Brain microvascular endothelial cell (primary cell): Measurements from ENCODE around the gene LACRT.

ENCODE experiments used
- DNase-seq: peaks from one replicate; pipeline ENCODE4 v3.0.0-alpha.2; 2020
- H3K27ac ChIP-seq: fragments of 250-450 bp; sonication (Bioruptor Pico); 2 replicates; pipeline ENCODE4 v1.5.1; 2020; ENCODE audit warnings: mild to moderate bottlenecking, moderate library complexity
- H3K27me3 ChIP-seq: fragments of 250-450 bp; sonication (Bioruptor Pico); replicated peaks from 2 replicates; pipeline ENCODE4 v1.5.1; 2020; ENCODE audit warnings: mild to moderate bottlenecking
- H3K36me3 ChIP-seq: fragments of 250-450 bp; sonication (Bioruptor Pico); replicated peaks from 2 replicates; pipeline ENCODE4 v1.5.1; 2020; ENCODE audit warnings: mild to moderate bottlenecking
- H3K4me3 ChIP-seq: 2 replicates; pipeline ENCODE4 v1.5.1; 2011; ENCODE audit warnings: low read depth, mild to moderate bottlenecking, control low read depth, low read length, moderate library complexity
- in situ Hi-C: cut with HindIII; loops from 2 replicates; pipeline ENCODE4 v1.10.0; 2017; ENCODE audit warnings: low sequenced_read_pairs, low pct_ligation_motif_present
- TF ChIP-seq, protein P1 (sequence below): IDR thresholded peaks from 2 replicates; pipeline ENCODE4 v1.5.1; 2011; ENCODE audit warnings: low read depth, mild to moderate bottlenecking, moderate library complexity, low read length, control low read depth, inconsistent platforms; ENCODE audit errors: missing control alignments

The LACRT gene

DNA sequence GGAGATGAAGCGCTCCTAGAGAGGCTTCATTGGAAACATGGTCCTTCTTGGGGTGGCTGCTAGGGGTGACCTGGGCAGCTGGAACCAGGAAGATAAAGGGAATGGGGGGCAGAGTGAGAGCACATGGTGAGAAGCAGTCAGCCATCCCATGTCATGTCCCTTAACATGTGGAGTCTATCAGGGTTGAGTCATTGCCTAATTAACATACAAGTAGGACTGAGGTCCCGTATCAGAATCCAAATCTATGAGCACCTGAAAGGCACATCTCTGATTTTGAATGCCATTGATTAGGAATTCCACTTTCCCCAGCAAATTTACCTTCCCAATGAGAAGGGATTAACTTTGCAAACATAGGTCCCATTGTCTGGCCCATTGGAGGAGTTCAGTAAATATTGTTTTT is 25.9 kb downstream of the LACRT start:
- H3K4me3 ChIP-seq: no peak overlapping the region
- no peak overlapping the region for H3K27ac ChIP-seq
- H3K27me3 ChIP-seq: peaks cover 2% of the 10 kb centered on the region
- in situ Hi-C loops: no loop called here
- no peak for DNase-seq
- TF ChIP-seq, protein P1, sequence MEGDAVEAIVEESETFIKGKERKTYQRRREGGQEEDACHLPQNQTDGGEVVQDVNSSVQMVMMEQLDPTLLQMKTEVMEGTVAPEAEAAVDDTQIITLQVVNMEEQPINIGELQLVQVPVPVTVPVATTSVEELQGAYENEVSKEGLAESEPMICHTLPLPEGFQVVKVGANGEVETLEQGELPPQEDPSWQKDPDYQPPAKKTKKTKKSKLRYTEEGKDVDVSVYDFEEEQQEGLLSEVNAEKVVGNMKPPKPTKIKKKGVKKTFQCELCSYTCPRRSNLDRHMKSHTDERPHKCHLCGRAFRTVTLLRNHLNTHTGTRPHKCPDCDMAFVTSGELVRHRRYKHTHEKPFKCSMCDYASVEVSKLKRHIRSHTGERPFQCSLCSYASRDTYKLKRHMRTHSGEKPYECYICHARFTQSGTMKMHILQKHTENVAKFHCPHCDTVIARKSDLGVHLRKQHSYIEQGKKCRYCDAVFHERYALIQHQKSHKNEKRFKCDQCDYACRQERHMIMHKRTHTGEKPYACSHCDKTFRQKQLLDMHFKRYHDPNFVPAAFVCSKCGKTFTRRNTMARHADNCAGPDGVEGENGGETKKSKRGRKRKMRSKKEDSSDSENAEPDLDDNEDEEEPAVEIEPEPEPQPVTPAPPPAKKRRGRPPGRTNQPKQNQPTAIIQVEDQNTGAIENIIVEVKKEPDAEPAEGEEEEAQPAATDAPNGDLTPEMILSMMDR: no peak
- no peaks in the 10 kb centered on the region for H3K36me3 ChIP-seq

DNA sequence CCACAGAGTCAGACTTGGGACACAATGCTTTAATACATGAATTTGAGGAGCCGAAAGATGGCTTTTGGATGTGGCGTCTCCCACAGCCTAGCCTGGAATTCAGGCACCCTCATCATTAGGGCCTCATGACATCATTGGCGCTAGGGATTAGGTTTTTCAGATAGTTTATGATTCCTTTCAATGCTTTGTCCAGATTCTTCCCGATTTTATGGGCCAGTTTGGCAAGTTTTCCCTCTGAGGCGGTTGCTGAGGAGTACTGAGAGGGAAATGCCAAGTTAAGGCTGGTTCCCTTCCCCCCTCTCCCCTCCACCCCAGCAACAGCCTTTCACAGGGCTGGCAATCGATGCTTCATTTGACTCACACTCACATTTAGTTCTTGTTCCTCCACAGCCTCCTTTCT is 26.5 kb downstream of the LACRT start:
- Histone ChIP-seq H3K27me3 (peaks cover 2% of the 10 kb centered on the region), H3K36me3 (no peaks in the 10 kb centered on the region), H3K27ac (no peak overlapping the region), H3K4me3 (no peak overlapping the region)
- TF ChIP-seq, protein P1: no peak
- in situ Hi-C loops: no loop called here
- DNase-seq: no peak

DNA sequence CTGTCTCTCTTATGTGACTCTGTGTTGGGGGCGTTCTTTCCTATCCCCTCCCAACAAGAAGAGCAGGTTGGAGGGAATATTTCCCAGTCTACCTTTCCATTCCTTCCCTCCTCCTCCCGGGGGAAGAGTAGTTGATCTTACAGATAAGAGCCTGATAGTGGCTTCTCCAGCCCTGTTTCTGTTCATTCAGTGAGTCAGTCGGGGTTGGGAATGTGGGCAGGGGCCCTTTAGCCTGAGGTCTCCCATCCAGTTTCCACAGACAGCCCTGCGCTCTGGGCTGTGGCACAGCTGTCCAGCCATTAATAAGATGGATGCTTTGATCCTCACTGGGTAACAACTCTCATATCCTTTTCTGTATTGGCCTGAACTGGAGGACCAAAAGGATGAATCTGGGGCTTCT is 28.1 kb downstream of the LACRT start:
- DNase-seq: no peak
- H3K27me3 ChIP-seq: peaks cover under 1% of the 10 kb centered on the region
- no peak overlapping the region for H3K27ac ChIP-seq
- TF ChIP-seq, protein P1: no peak
- H3K36me3 ChIP-seq: no peaks in the 10 kb centered on the region
- in situ Hi-C loops: no loop called here
- H3K4me3 ChIP-seq: no peak overlapping the region

DNA sequence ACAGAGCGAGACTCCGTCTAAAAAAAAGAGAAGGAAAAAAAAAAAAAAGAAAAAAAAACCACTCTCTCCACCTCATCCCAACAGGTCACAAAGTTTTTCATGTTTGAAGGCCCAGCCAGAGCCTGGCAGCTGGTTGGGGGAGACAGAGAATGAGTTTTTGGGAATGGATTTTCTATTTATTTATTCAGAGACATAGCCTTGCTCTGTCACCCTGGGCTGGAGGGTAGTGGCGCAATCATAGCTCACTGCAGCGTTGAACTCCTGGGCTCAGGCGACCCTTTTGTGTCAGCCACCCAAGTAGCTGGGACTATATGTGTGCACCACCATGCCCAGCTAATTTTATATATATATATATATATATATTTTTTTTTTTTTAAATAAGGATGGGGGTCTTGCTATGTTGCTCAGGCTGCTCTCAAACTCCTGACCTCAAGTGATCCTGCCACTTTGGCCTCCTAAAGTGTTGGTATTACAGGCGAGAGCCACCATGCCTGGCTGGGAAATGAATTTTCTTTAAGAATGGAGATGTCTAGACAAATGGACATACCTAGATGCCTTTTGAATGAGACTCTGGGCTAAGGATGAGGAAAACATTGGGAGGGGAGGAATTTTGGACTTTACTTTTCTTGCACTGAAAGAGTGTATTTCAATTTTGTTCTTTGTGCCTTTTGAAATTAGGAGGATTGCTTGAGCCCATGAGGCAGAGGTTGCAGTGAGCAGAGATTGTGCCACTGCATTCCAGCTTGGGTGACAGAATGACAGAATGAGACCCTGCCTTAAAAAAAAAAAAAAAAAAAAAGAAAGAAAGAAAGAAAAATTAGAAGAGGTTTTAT is 29.3 kb downstream of the LACRT start:
- DNase-seq: no peak
- TF ChIP-seq, protein P1: no peak
- Histone ChIP-seq H3K36me3 (no peaks in the 10 kb centered on the region), H3K27ac (no peak overlapping the region), H3K4me3 (no peak overlapping the region), H3K27me3 (no peaks in the 10 kb centered on the region)
- in situ Hi-C loops: no loop called here

DNA sequence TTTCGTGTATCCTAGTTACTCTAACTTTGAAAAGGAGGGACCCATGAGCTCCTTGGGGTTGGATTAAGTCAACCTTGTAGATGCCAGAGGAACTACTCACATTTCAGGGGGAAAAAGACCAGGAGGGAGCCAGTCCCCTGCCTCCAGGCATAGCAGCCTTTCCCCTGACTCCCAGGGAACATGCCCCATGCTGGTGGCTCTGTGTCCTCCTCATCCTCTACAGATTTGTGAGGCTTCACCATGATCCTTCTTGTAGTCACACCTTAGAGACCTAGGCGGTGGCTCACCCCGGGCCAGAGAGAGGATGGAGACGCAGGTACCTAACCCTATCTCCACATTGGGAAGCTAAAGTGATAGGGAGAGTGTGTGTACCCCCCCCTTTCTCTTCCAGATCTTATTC is 30.3 kb downstream of the LACRT start:
- H3K4me3 ChIP-seq: no peak overlapping the region
- TF ChIP-seq, protein P1: no peak
- no peak overlapping the region for H3K27ac ChIP-seq
- no peaks in the 10 kb centered on the region for H3K27me3 ChIP-seq
- in situ Hi-C loops: no loop called here
- no peak for DNase-seq
- H3K36me3 ChIP-seq: no peaks in the 10 kb centered on the region

DNA sequence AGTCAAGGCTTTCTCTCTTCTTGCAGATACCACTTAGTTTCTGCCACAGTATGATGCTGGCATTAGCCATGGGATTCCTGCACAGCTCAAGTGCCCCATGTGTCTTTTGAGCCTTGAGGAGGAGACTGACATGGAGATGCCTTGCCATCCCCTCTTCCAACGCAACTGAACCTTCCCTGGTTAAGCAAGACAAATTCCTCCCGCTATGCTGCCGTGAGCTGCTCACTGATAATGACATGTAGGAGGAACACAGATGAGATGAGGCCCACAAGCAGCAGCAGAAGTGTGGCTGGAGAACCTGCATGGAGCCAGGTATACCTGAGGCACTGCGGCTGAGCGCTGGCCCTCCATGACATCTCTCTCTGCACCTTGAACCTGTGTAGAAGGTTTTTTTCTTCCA is 30.8 kb downstream of the LACRT start:
- TF ChIP-seq, protein P1: no peak
- no peak overlapping the region for H3K27ac ChIP-seq
- H3K36me3 ChIP-seq: no peaks in the 10 kb centered on the region
- no peak overlapping the region for H3K4me3 ChIP-seq
- in situ Hi-C loops: no loop called here
- H3K27me3 ChIP-seq: no peaks in the 10 kb centered on the region
- DNase-seq: no peak
